Epithelial cell of esophagus (primary cell): ENCODE data around the gene NUMB.
"Not testable (repeated sequence)": the region's sequence is repeated elsewhere in the genome, so short reads cannot be mapped to it uniquely, and the experiment has no call there.

Experiments used
- DNase-seq: peaks from one replicate; pipeline ENCODE4 v3.0.0; 2010; ENCODE audit warnings: low read depth
- H3K4me3 ChIP-seq: 2 replicates; pipeline ENCODE4 v1.5.1; 2011; ENCODE audit warnings: mild to moderate bottlenecking, low read length, control low read depth
- TF ChIP-seq, protein P1 (sequence below): IDR thresholded peaks from 2 replicates; pipeline ENCODE4 v1.5.1; 2011; ENCODE audit warnings: low read depth, mild to moderate bottlenecking, low read length, control low read depth, inconsistent platforms; ENCODE audit not compliant: insufficient read depth; ENCODE audit errors: missing control alignments

Gene NUMB

GRCh38 chr14:73422515-73422914, 35.8 kb downstream of the NUMB start:
- TF ChIP-seq, protein P1, sequence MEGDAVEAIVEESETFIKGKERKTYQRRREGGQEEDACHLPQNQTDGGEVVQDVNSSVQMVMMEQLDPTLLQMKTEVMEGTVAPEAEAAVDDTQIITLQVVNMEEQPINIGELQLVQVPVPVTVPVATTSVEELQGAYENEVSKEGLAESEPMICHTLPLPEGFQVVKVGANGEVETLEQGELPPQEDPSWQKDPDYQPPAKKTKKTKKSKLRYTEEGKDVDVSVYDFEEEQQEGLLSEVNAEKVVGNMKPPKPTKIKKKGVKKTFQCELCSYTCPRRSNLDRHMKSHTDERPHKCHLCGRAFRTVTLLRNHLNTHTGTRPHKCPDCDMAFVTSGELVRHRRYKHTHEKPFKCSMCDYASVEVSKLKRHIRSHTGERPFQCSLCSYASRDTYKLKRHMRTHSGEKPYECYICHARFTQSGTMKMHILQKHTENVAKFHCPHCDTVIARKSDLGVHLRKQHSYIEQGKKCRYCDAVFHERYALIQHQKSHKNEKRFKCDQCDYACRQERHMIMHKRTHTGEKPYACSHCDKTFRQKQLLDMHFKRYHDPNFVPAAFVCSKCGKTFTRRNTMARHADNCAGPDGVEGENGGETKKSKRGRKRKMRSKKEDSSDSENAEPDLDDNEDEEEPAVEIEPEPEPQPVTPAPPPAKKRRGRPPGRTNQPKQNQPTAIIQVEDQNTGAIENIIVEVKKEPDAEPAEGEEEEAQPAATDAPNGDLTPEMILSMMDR, result no peak
- DNase-seq, result no peak
- H3K4me3 ChIP-seq, result no peak overlapping the region

- no peak overlapping the region for H3K4me3 ChIP-seq
- DNase-seq, result no peak
- TF ChIP-seq, protein P1, result no peak
Observed at GRCh38 chr14:73418227-73418626, 40.1 kb downstream of the NUMB start.

DNA sequence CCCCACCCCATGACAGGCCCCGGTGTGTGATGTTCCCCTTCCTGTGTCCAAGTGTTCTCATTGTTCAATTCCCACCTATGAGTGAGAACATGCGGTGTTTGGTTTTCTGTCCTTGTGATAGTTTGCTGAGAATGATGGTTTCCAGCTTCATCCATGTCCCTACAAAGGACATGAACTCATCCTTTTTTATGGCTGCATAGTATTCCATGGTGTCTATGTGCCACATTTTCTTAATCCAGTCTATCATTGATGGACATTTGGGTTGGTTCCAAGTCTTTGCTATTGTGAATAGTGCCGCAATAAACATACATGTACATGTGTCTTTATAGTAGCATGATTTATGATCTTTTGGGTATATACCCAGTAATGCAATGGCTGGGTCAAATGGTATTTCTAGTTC, 52.1 kb downstream of the NUMB start:
- H3K4me3 ChIP-seq, DNase-seq: not testable (repeated sequence)

DNA sequence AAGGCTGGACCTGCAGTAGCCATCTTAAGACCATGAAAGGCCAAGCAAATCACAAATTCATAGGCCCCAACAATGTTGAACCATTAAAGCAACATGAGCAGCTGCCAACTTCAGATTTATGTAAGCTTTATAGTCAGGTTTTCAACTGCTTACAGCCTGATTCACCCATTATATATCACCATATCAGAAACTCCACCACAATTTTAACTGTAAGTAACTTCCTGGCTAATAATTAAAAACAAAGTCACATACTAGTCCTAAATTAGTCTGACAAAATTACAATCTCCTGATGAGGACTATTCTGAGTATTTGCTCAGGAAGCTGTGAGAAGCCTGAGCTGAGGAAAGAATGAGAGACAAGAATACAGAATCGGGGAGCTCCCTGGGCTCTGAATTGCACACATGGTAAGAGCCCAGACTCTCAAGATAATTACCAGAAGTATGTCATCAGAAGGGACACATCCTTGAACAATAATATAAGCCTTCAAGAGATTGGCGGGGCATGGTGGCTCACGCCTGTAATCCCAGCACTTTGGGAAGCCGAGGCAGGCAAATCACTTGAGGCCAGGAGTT, 55.1 kb downstream of the NUMB start:
- TF ChIP-seq, protein P1, result no peak
- H3K4me3 ChIP-seq, result no peak overlapping the region
- no peak for DNase-seq

- no peak for DNase-seq
- H3K4me3 ChIP-seq, result no peak overlapping the region
- TF ChIP-seq, protein P1, result no peak
Observed at GRCh38 chr14:73402579-73402978, 55.8 kb downstream of the NUMB start.

DNA sequence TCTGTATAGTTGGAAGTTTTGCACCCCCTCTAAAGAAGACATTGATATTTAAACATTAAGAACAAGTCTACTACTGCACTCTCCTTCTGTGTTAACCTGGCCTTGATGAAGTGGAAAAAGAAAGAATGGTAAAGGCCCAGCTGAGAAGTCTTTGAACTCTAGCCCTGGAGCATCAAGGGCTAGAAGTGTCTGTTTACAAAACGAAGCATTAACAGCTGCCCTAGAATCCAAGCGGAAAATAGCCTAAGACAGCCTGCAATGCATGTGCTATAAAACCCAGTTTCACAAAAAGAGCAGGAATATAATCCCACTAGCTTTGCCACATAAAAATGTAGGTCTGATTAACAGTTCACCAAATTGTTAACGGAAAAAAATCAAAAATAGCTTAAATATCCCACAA, 60.5 kb downstream of the NUMB start:
- TF ChIP-seq, protein P1, result no peak
- no peak overlapping the region for H3K4me3 ChIP-seq
- no peak for DNase-seq

DNA sequence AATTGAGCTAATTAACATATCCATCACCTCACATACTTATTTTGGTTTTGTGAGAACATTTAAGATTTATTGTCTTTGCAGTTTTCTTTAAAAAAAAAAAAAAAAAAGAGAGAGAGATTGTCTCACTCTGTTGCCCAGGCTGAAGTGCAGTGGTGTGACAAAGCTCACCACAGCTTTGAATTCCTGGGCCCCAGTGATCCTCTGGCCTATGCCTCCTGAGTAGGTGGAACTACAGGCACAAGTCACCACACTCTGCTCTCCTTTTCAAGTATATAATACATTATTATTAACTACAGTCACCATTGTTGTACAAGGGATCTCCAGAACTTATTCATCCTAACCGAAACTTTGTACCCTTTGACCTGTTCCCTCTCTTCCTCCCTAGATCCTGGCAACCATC, 64.0 kb downstream of the NUMB start:
- H3K4me3 ChIP-seq, result no peak overlapping the region
- TF ChIP-seq, protein P1, result no peak
- DNase-seq, result no peak

DNA sequence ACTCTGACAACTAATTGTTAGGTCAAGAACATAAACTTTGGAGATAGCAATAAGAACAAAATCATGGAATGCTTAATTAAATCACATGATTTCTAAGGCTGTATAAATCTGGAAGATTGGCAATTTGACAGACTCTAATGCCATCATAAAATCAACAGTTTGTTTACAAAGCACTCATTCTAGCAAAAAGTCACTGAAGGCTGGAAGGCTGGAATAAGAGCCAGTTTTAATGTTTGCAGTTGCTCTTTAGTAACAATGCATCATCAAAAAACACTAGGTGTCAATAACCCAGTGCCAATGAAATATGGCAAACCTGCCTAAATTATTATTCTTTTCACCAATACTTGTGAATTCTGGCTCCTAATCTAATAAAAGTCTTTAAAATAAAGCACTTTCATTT, 65.0 kb downstream of the NUMB start:
- no peak for DNase-seq
- TF ChIP-seq, protein P1, result no peak
- no peak overlapping the region for H3K4me3 ChIP-seq
